ENCODE measurements around the gene GRK6.
A peak's percentile ranks its signal among the peaks of the same experiment; 100 is the strongest.
"Not testable (repeated sequence)": the region's sequence is repeated elsewhere in the genome, so short reads cannot be mapped to it uniquely, and the experiment has no call there.

Gene GRK6

GRCh38 chr5:177399997-177400868, 26.2 kb upstream of the GRK6 start, which contains the start of gene PFN3:
PFN3 (minus strand) TSS chr5:177400661; CDS start chr5:177400576, 85 bp downstream.
- no peak for DNase-seq

- DNase-seq = peak; percentile 73
Measured at GRCh38 chr5:177402271-177403043, 24.0 kb upstream of the GRK6 start.

GRCh38 chr5:177403102-177403791, 23.2 kb upstream of the GRK6 start:
- peak; percentile 26 for DNase-seq

- DNase-seq = peak; percentile 91
Measured at GRCh38 chr5:177403792-177404640, 22.5 kb upstream of the GRK6 start.

GRCh38 chr5:177404641-177405179, 21.8 kb upstream of the GRK6 start:
- DNase-seq = no peak

- DNase-seq = no peak
Measured at GRCh38 chr5:177405312-177405711, 21.2 kb upstream of the GRK6 start.

- peak; percentile 74 for DNase-seq
Measured at GRCh38 chr5:177405805-177406204, 20.7 kb upstream of the GRK6 start.

GRCh38 chr5:177409043-177409801, 17.3 kb upstream of the GRK6 start, which contains the start of gene F12:
F12 (minus strand) TSS chr5:177409564; CDS start chr5:177409527, 37 bp downstream.
- DNase-seq = no peak

GRCh38 chr5:177410575-177410974, 15.9 kb upstream of the GRK6 start:
- DNase-seq = no peak

- no peak for DNase-seq
Measured at GRCh38 chr5:177412603-177413233, 13.8 kb upstream of the GRK6 start.

- no peak for DNase-seq
Measured at GRCh38 chr5:177414481-177414880, 12.0 kb upstream of the GRK6 start.

- not testable (repeated sequence) for DNase-seq
Measured at GRCh38 chr5:177417081-177417480, 9.4 kb upstream of the GRK6 start.

- DNase-seq = no peak
Measured at GRCh38 chr5:177419046-177419445, 7.4 kb upstream of the GRK6 start.

GRCh38 chr5:177420472-177420871, 6.0 kb upstream of the GRK6 start:
- not testable (repeated sequence) for DNase-seq

- no peak for DNase-seq
Measured at GRCh38 chr5:177421062-177421798, 5.2 kb upstream of the GRK6 start.

GRCh38 chr5:177423671-177424070, 2.8 kb upstream of the GRK6 start:
- no peak for DNase-seq

GRCh38 chr5:177425196-177425800, 1.2 kb upstream of the GRK6 start:
- no peak for DNase-seq

GRCh38 chr5:177425801-177426565, 493 bp upstream of the GRK6 start:
- DNase-seq = peak; percentile 100
